Measurements from ENCODE around the gene DPH2.

DNA sequence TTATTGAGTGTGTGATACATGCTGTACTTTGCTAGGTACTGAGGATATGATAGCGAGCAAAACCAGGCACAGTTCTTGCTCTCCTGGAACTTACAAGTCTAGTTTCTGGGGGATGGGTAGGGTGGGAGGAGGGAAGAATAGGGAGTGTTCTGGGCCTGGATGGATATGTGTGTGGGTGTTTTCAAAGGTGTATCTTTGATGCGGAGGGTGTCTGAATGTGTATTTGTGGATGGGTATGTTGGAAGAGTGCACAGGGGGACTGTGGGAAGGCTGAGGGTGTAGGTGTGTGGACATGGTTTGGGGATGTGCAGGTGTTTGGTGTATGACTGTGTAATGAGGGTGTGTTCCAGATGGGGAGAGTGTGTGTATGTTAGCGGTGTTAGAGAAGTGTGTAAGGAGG lies 4.5 kb upstream of the DPH2 start:
- TF ChIP-seq, protein P1, sequence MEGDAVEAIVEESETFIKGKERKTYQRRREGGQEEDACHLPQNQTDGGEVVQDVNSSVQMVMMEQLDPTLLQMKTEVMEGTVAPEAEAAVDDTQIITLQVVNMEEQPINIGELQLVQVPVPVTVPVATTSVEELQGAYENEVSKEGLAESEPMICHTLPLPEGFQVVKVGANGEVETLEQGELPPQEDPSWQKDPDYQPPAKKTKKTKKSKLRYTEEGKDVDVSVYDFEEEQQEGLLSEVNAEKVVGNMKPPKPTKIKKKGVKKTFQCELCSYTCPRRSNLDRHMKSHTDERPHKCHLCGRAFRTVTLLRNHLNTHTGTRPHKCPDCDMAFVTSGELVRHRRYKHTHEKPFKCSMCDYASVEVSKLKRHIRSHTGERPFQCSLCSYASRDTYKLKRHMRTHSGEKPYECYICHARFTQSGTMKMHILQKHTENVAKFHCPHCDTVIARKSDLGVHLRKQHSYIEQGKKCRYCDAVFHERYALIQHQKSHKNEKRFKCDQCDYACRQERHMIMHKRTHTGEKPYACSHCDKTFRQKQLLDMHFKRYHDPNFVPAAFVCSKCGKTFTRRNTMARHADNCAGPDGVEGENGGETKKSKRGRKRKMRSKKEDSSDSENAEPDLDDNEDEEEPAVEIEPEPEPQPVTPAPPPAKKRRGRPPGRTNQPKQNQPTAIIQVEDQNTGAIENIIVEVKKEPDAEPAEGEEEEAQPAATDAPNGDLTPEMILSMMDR (IDR thresholded peaks at IDR 0.05): no peak
- no peak for TF ChIP-seq POLR2A (IDR thresholded peaks at IDR 0.05)

All from thyroid gland (tissue), 4 donors.